IMR-90 (cell line): ENCODE data around the gene CYB561D1. TPM values are rescaled to one million over a fixed set of nuclear protein-coding genes. Genes with fewer than 3 reads are reported as not detected.

ENCODE experiments used
- ATAC-seq: fragments of 200-7000 bp; cut with Tn5 transposase; 2 replicates; pipeline ENCODE4 v1.9.1; 2020; ENCODE audit warnings: low read depth, mild to moderate bottlenecking, moderate library complexity
- BruUV-seq: library from RNA; stranded (reverse); fragments of 400-500 nt; replicated peaks from 2 replicates; lab custom pipeline; 2021; lab: Mats Ljungman, UMichigan
- CTCF ChIA-PET: fragments of 300-600 bp; formaldehyde crosslinking; extraction: SDS; loops from one replicate; lab custom pipeline; 2021; ENCODE audit warnings: antibody characterized with exemption; lab: Yijun Ruan, JAX
- POLR2A ChIA-PET: fragments of 300-600 bp; sonication (Branson Sonifier 250); formaldehyde crosslinking; loops from one replicate; lab custom pipeline; 2022; ENCODE audit warnings: antibody characterized with exemption; ENCODE audit not compliant: unreplicated experiment; lab: Charles Lee
- DNase-seq: peaks from one replicate; pipeline ENCODE4 v3.0.0; 2013
- H2AFZ ChIP-seq: replicated peaks from 2 replicates; pipeline ENCODE3; 2013; ENCODE audit warnings: low read length, mild to moderate bottlenecking; ENCODE audit not compliant: poor library complexity
- H2AK5ac ChIP-seq: 2 replicates; pipeline ENCODE4 v1.6.1; 2013; ENCODE audit warnings: low read depth, low read length, inconsistent platforms
- H2AK9ac ChIP-seq: replicated peaks from 2 replicates; pipeline ENCODE3; 2013; ENCODE audit warnings: mild to moderate bottlenecking, low read depth, low read length, moderate library complexity; ENCODE audit not compliant: poor library complexity
- H2BK120ac ChIP-seq: 2 replicates; pipeline ENCODE4 v1.6.1; 2013; ENCODE audit warnings: low read depth, low read length, inconsistent platforms
- H2BK15ac ChIP-seq: 3 replicates; pipeline ENCODE4 v1.6.1; 2013; ENCODE audit warnings: low read depth, low read length, inconsistent platforms
- H2BK20ac ChIP-seq: 2 replicates; pipeline ENCODE4 v1.6.1; 2013; ENCODE audit warnings: low read depth, mild to moderate bottlenecking, inconsistent platforms, low read length, moderate library complexity
- H2BK5ac ChIP-seq: 2 replicates; pipeline ENCODE4 v1.6.1; 2013; ENCODE audit warnings: mild to moderate bottlenecking, low read depth, low read length, inconsistent platforms; ENCODE audit not compliant: poor library complexity, severe bottlenecking
- H3K14ac ChIP-seq: replicated peaks from 2 replicates; pipeline ENCODE4 v1.6.1; 2013; ENCODE audit warnings: low read depth, low read length, inconsistent platforms
- H3K18ac ChIP-seq: 2 replicates; pipeline ENCODE4 v1.6.1; 2013; ENCODE audit warnings: low read depth, low read length, control low read depth
- H3K23ac ChIP-seq: 2 replicates; pipeline ENCODE4 v1.6.1; 2013; ENCODE audit warnings: low read depth, low read length, inconsistent platforms
- H3K27ac ChIP-seq: 2 replicates; pipeline ENCODE4 v1.5.1; 2013; ENCODE audit warnings: mild to moderate bottlenecking, control low read depth, low read length; ENCODE audit not compliant: insufficient read depth
- H3K27me3 ChIP-seq: 2 replicates; pipeline ENCODE4 v1.6.1; 2013; ENCODE audit warnings: low read length; ENCODE audit not compliant: control insufficient read depth, insufficient read depth
- H3K36me3 ChIP-seq: 2 replicates; pipeline ENCODE4 v1.6.1; 2013; ENCODE audit warnings: low read length, mixed read lengths; ENCODE audit not compliant: control insufficient read depth, insufficient read depth
- H3K4ac ChIP-seq: 2 replicates; pipeline ENCODE4 v1.6.1; 2013; ENCODE audit warnings: low read depth, low read length, inconsistent platforms
- H3K4me1 ChIP-seq: 2 replicates; pipeline ENCODE4 v1.6.1; 2013; ENCODE audit warnings: low read length, mixed read lengths; ENCODE audit not compliant: control insufficient read depth, insufficient read depth
- H3K4me2 ChIP-seq: 2 replicates; pipeline ENCODE4 v1.6.1; 2013; ENCODE audit warnings: low read depth, mild to moderate bottlenecking, control low read depth, low read length, moderate library complexity
- H3K4me3 ChIP-seq: 2 replicates; pipeline ENCODE4 v1.5.1; 2013; ENCODE audit warnings: low read depth, mild to moderate bottlenecking, control low read depth, low read length, moderate library complexity; ENCODE audit not compliant: insufficient read depth
- H3K56ac ChIP-seq: 2 replicates; pipeline ENCODE4 v1.6.1; 2013; ENCODE audit warnings: low read length, inconsistent platforms; ENCODE audit not compliant: insufficient read depth; ENCODE audit errors: extremely low read depth
- H3K79me1 ChIP-seq, 2 experiments: 2 replicates each; pipeline ENCODE4 v1.6.1; 2013; ENCODE audit warnings: low read length in 2 of 2, inconsistent platforms in 1 of 2, low read depth in 1 of 2
- H3K9ac ChIP-seq: 2 replicates; pipeline ENCODE4 v1.6.1; 2013; ENCODE audit warnings: low read depth, low read length, control low read depth
- H3K9me1 ChIP-seq: 2 replicates; pipeline ENCODE4 v1.6.1; 2013; ENCODE audit warnings: low read length, inconsistent platforms; ENCODE audit not compliant: insufficient read depth
- H3K9me3 ChIP-seq: 2 replicates; pipeline ENCODE4 v1.6.1; 2013; ENCODE audit warnings: low read length; ENCODE audit not compliant: control insufficient read depth, insufficient read depth
- H4K20me1 ChIP-seq: 2 replicates; pipeline ENCODE4 v1.6.1; 2013; ENCODE audit warnings: low read length, inconsistent platforms; ENCODE audit not compliant: insufficient read depth
- H4K5ac ChIP-seq: 2 replicates; pipeline ENCODE4 v1.6.1; 2013; ENCODE audit warnings: mild to moderate bottlenecking, low read depth, low read length, control low read depth
- H4K8ac ChIP-seq, 2 experiments: 2 replicates each; pipeline ENCODE4 v1.6.1; 2013; ENCODE audit warnings: low read depth in 2 of 2, low read length in 2 of 2, control low read depth in 1 of 2, inconsistent platforms in 1 of 2
- H4K91ac ChIP-seq: 2 replicates; pipeline ENCODE4 v1.6.1; 2013; ENCODE audit warnings: low read depth, low read length, inconsistent platforms; ENCODE audit not compliant: insufficient read depth
- CEBPB ChIP-seq: IDR thresholded peaks from 2 replicates; pipeline ENCODE4 v1.6.1; 2012; ENCODE audit warnings: low read depth, low read length, improper control_type of control experiment
- CHD1 ChIP-seq: IDR thresholded peaks from 2 replicates; pipeline ENCODE4 v1.6.1; 2012; ENCODE audit warnings: low read depth, low read length, improper control_type of control experiment
- CTCF ChIP-seq: conservative IDR thresholded peaks from 2 replicates; pipeline ENCODE4 v1.5.1; 2012; ENCODE audit warnings: mild to moderate bottlenecking, low read depth, low read length, improper control_type of control experiment
- ELK1 ChIP-seq: fragments of 150-350 bp; IDR thresholded peaks from 2 replicates; pipeline ENCODE4 v1.6.1; 2016; ENCODE audit warnings: low read depth, mild to moderate bottlenecking, low read length, moderate library complexity, borderline replicate concordance
- FOS ChIP-seq: fragments of 150-350 bp; IDR thresholded peaks from 2 replicates; pipeline ENCODE4 v1.6.1; 2016; ENCODE audit warnings: low read depth, low read length
- MAFK ChIP-seq: IDR thresholded peaks from 2 replicates; pipeline ENCODE4 v1.6.1; 2012; ENCODE audit warnings: low read depth, low read length, improper control_type of control experiment
- MAZ ChIP-seq: IDR thresholded peaks from 2 replicates; pipeline ENCODE4 v1.6.1; 2012; ENCODE audit warnings: low read depth, mild to moderate bottlenecking, low read length, improper control_type of control experiment, moderate library complexity, borderline replicate concordance
- MXI1 ChIP-seq: IDR thresholded peaks from 2 replicates; pipeline ENCODE4 v1.6.1; 2012; ENCODE audit warnings: low read depth, mild to moderate bottlenecking, low read length, moderate library complexity, borderline replicate concordance
- RCOR1 ChIP-seq: IDR thresholded peaks from 2 replicates; pipeline ENCODE4 v1.6.1; 2012; ENCODE audit warnings: mild to moderate bottlenecking, low read length, improper control_type of control experiment; ENCODE audit not compliant: insufficient replicate concordance
- RFX5 ChIP-seq: IDR thresholded peaks from 2 replicates; pipeline ENCODE4 v1.8.0; 2012; ENCODE audit warnings: low read depth, mild to moderate bottlenecking, low read length, moderate library complexity
- SMC3 ChIP-seq: fragments of 150-350 bp; IDR thresholded peaks from 2 replicates; pipeline ENCODE4 v1.6.1; 2016; ENCODE audit warnings: low read depth, mild to moderate bottlenecking, antibody characterized with exemption, low read length, moderate library complexity
- USF2 ChIP-seq: fragments of 150-350 bp; IDR thresholded peaks from 2 replicates; pipeline ENCODE4 v1.6.1; 2017; ENCODE audit warnings: mild to moderate bottlenecking, antibody characterized with exemption, low read length, low read depth
- WGBS, 2 experiments: methylation state at CpG; one replicate each; pipeline versions ENCODE4 v1.1.5 to v1.1.7; 2013; ENCODE audit warnings: missing lambda C conversion rate in 2 of 2; ENCODE audit not compliant: insufficient read length in 1 of 2; ENCODE audit errors: extremely low coverage in 2 of 2; 5-methylcytosine and 5-hydroxymethylcytosine counted together
- dilution Hi-C: fragments of 300-500 bp; cut with HindIII; formaldehyde crosslinking; loops from one replicate; pipeline ENCODE4 v1.14.3; 2018; ENCODE audit warnings: low sequenced_read_pairs; ENCODE audit not compliant: unreplicated experiment
- in situ Hi-C: fragments of 300-500 bp; cut with MboI; formaldehyde crosslinking; loops from 3 replicates; pipeline ENCODE4 v1.14.3; 2019; ENCODE audit warnings: low sequenced_read_pairs, inconsistent platforms, mixed read lengths
- intact Hi-C: fragments of 100-400 bp; cut with micrococcal nuclease; formaldehyde crosslinking; loops from 2 replicates; pipeline ENCODE4 v1.10.0; 2022
- polyA plus RNA-seq, 3 experiments: library from polyadenylated mRNA; depleted of rRNA; stranded (reverse); fragments of >200 nt; gene quantifications; 2 replicates each; pipeline ENCODE4 v1.2.3, GENCODE V29; 2012; ENCODE audit warnings: low replicate concordance in 1 of 3
- total RNA-seq: library from RNA; depleted of rRNA; stranded (reverse); fragments of >200 nt; gene quantifications from 2 replicates; pipeline ENCODE4 v1.2.3, GENCODE V29; 2012

CYB561D1 gene
- total and polyA plus RNA-seq, 2 of the 4 experiments (the other 2 are of a cell fraction) = 5.7 to 8.1 TPM

- no peak for TF ChIP-seq MXI1
These were observed 34.2 kb downstream of the CYB561D1 start (continued) for GRCh38 chr1:109527846-109528695.

- no peak for ATAC-seq
- Histone ChIP-seq H3K4ac (no peak overlapping the region), H2AK9ac (no peak overlapping the region), H2AFZ (no peak overlapping the region), H3K23ac (no peak overlapping the region), H3K4me1 (peaks cover 7% of the 10 kb centered on the region), H3K14ac (no peak overlapping the region), H2BK120ac (no peak overlapping the region), H3K56ac (no peak overlapping the region), H3K27me3 (peaks cover 15% of the 10 kb centered on the region), H2BK5ac (no peak overlapping the region), H3K4me2 (no peak overlapping the region), H4K20me1 (no peaks in the 10 kb centered on the region), H3K4me3 (no peak overlapping the region), H4K5ac (no peak overlapping the region), H3K9me3 (no peaks in the 10 kb centered on the region), H4K91ac (no peak overlapping the region), H2BK15ac (no peak overlapping the region), H3K27ac (no peak overlapping the region), H2BK20ac (no peak overlapping the region), H2AK5ac (no peak overlapping the region), H4K8ac (no peak overlapping the region), H3K9me1 (no peaks in the 10 kb centered on the region; the same call in 1 of the 2 replicates), H3K18ac (no peak overlapping the region), H3K79me1 (no peaks in the 10 kb centered on the region), H3K36me3 (no peaks in the 10 kb centered on the region), H3K9ac (no peak overlapping the region)
- in situ Hi-C loops (no loop called here), dilution Hi-C loops (no loop called here), intact Hi-C loops (no loop called here)
- CTCF ChIA-PET = interaction anchor here (0.6 to 1.5 kb wide), 4 partner anchors 18 to 38 kb away, joined by 3 to 7 read pairs (median 3); no protein-coding TSS in a partner anchor
- no peak for DNase-seq
- WGBS, 2 experiments = 90% methylated on average over 2 of the region's 3 CpGs; no CpG with 5 or more reads in 1 of the 2 experiments
- POLR2A ChIA-PET = no interaction called here
- no TSS peak for BruUV-seq
- TF ChIP-seq MXI1 (no peak), CTCF (no peak), FOS (no peak), MAZ (no peak), CHD1 (no peak), MAFK (no peak), SMC3 (no peak), CEBPB (no peak), RFX5 (no peak), RCOR1 (no peak), USF2 (no peak), ELK1 (no peak)
These were observed 34.8 kb downstream of the CYB561D1 start for GRCh38 chr1:109528712-109529111.
